ENCODE measurements around the gene GRB10.

Gene GRB10

GRCh38 chr7:50782375-50783208 is at the start of gene GRB10:
Gene GRB10 (minus strand): TSS chr7:50782896. CDS start chr7:50732322, 50,574 bp downstream.
- DNase-seq: peak; percentile 44

- DNase-seq: no peak
Measured at GRCh38 chr7:50828801-50829200, 46.1 kb upstream of the GRB10 start.

GRCh38 chr7:50828116-50828515 is 45.4 kb upstream of the GRB10 start:
- DNase-seq: no peak

GRCh38 chr7:50827281-50827680 is 44.6 kb upstream of the GRB10 start:
- no peak for DNase-seq

- DNase-seq: no peak
Measured at GRCh38 chr7:50826371-50827172, 43.9 kb upstream of the GRB10 start.

- DNase-seq: no peak
Measured at GRCh38 chr7:50825465-50825864, 42.8 kb upstream of the GRB10 start.

- no peak for DNase-seq
Measured at GRCh38 chr7:50824882-50825281, 42.2 kb upstream of the GRB10 start.

- DNase-seq: no peak
Measured at GRCh38 chr7:50822706-50823105, 40.0 kb upstream of the GRB10 start.

- no peak for DNase-seq
Measured at GRCh38 chr7:50822110-50822509, 39.4 kb upstream of the GRB10 start.

GRCh38 chr7:50821457-50822008 is 38.8 kb upstream of the GRB10 start:
- DNase-seq: no peak

GRCh38 chr7:50818324-50818723 is 35.6 kb upstream of the GRB10 start:
- no peak for DNase-seq

- no peak for DNase-seq
Measured at GRCh38 chr7:50817561-50817960, 34.9 kb upstream of the GRB10 start.

GRCh38 chr7:50815138-50815537 is 32.4 kb upstream of the GRB10 start:
- no peak for DNase-seq

GRCh38 chr7:50814166-50814565 is 31.5 kb upstream of the GRB10 start:
- DNase-seq: no peak

- no peak for DNase-seq
Measured at GRCh38 chr7:50812841-50813475, 30.3 kb upstream of the GRB10 start.

GRCh38 chr7:50812094-50812493 is 29.4 kb upstream of the GRB10 start:
- DNase-seq: no peak

GRCh38 chr7:50808282-50808888 is 25.7 kb upstream of the GRB10 start:
- DNase-seq: no peak

- no peak for DNase-seq
Measured at GRCh38 chr7:50807026-50807730, 24.5 kb upstream of the GRB10 start.

GRCh38 chr7:50806143-50806542 is 23.4 kb upstream of the GRB10 start:
- DNase-seq: no peak

- DNase-seq: no peak
Measured at GRCh38 chr7:50805447-50806125, 22.9 kb upstream of the GRB10 start.

Measured in activated T-cell treated with anti-CD3 and anti-CD28 coated beads, Interleukin-2, amount 50 U/mL, for 1 hour (primary cell).